CD4-positive, alpha-beta T cell treated with Interleukin-1 beta for 1 hour (primary cell): Measurements from ENCODE around the gene ATP8A2.

ENCODE experiments used
- DNase-seq, 2 donors: peaks; one replicate each; pipeline ENCODE4 v3.0.0-alpha.2; 2020 to 2022

The ATP8A2 gene

DNA sequence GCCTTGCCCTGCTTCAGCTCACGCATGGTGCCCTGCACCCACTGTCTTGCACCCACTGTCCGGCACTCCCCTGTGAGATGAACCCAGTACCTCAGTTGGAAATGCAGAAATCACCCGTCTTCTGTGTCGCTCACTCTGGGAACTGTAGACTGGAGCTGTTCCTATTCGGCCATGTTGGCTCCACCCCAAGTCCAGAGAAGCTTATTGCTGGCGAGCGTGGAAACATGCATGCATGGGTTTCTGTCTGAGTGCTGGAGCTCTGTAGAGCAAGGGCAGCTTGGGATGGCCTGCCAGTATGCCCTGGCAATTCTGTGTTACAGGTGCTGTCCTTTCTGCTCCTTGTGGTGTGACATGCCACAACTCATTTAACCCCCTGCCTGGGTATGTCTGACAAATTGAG is 527.2 kb downstream of the ATP8A2 start:
- no peak for DNase-seq

DNA sequence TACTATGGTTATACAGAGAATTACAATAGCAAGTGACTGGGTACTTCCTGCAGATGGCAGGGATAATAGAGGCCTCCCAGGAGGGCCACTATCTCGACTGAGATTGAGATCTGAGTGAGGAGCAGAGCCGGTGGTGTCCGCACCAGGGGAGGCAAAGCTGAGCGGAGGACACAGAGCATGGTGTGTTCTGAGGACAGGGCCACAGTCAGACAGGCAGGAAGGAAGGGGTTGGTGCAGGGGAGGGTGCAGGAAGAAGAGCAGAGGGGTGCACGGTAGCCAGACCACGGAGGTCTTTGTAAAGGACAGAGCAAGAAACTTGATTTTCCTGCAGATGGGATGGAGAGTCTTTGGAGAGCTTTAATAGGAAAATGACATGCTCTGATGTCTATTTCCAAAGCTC is 527.7 kb downstream of the ATP8A2 start:
- no peak for DNase-seq

DNA sequence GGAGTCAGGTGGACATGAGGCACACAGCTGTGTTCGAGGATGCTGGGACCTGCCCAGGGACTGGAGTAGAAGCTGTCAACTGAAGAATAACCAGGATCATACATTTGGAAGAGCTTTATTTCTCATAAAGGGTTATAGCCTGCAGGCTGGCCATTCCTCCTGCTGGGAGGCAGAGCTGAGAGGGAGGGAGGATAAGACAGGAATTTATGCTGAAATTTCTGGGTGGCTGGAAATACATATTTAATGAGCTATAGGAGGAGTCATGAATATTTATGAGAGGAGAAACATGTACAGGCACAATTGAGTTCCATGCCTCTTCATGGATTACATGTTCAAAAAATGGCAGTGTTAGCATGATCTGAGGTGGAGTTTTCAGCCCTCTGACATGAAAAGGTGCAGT is 528.2 kb downstream of the ATP8A2 start:
- DNase-seq = no peak

DNA sequence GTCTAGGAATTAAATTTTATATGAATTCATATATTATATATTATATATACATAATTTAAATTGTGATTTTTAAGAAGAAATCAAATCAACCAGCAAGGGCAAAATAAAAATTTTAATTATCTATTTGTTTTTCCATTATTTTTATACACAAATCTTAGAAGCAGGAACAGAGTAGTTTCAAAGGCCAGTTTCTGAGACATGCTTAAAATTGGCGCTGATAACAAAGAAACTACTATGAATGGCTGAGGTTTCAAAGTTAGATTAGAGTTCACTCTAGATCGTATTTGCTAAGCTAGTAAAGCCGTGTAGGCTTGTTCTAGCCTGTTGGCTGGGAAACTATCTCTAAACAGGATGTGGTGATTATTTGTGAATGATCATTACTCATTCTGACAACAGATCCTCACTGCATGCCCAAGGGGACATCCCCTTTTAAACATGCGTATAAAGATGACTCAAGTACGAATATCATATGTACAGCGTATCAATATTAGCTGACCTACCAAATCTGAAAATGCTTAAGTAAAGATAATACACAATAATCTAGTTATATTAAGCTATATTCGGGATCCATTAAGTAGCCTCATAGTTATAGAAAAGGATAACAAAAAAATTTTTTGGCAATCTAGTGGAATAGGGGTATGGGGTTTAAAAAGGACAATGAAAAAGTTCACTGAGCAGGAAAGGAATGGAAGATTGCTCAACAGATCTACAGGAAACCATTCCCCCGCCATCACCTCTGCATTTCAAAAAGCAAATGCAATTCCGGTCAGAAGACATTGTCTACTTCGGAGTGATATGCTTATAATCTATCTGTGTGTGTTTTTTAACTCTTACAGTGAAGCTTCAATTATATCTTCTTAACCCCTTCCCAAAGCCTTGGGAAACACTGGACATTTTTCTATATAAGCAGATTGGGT is 529.9 kb downstream of the ATP8A2 start:
- peak; percentile 53 to 82 for DNase-seq

DNA sequence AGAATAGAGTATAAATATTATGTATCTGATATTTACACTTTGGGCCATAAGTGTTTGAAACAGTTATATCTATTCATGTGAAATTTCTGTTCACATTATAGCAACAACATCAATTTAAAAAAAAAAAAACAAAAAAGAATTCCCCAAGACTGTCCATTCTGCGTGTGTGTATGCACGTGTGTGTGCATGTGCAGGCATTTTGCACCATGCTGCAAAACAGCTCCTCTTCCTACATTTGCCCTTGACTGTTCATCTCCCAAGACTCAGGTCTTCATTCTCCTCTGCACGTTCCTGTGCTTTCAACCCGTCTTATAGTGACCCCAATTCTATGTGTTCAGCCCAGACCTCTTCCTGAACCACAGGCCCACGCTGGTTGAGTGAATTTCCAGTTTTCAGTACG is 530.7 kb downstream of the ATP8A2 start:
- no peak for DNase-seq

DNA sequence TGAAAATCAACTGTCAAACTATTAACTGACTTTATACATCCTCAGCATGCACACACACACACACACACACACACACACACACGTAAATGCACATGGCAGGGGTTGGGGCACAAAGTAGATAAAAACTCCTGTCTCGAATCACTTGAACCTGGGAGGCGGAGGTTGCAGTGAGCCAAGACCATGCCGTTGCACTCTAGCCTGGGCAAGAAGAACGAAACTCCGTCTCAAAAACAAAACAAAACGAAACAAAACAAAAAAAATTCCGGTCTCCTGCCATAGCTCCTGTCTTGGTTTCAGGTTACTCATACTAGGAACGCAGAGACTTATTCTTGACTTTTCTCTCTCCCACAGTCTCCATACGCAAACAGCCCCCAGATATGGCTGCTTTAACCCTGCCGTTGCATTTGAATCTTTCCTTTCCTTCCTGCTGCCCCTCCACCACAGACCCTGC is 531.1 kb downstream of the ATP8A2 start:
- peak in 1 of 2 donors; percentile 41 for DNase-seq

GRCh38 chr13:25904830-25905229 is 533.1 kb downstream of the ATP8A2 start:
- DNase-seq = no peak

DNA sequence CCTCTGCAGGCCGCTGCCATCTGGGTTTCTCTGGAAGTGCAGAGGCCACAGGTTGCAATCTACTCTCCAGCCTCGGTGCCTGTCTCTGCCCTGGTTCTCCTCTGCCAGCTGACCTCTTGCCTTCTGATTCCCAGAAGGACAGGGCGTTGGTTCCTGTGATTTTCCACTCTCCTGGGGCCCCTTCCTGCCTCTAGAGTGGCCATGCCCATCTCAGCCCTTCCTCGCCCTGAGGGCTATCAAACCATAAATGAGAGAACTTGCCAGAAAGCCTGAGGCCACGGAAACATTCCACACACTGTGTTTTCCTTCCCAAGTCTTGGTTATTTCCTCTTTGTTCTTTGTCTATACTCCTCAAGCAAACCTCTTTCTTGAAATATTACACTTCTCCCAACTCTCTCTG is 533.8 kb downstream of the ATP8A2 start:
- no peak for DNase-seq

GRCh38 chr13:25906191-25906661 is 534.5 kb downstream of the ATP8A2 start:
- DNase-seq = no peak

GRCh38 chr13:25908366-25908765 is 536.6 kb downstream of the ATP8A2 start:
- DNase-seq = no peak

DNA sequence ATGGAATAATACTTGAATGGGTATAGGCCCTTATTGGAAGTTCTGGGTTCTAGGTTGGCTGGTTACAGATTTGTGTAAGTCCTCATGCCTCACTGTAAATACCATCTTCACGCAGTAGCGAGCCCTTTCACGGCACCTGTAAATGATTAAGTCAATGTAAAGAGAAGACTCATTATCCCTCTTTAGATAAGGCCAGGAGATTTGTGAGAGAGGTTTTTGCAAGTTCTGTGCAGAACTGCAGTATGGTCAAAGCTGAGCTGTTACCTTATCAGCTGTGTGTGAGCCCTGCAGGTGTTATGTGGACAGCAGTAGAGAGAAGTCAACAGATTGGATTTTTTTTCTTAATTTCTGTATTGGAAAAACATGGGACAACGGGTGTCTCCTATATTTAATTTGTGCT is 538.5 kb downstream of the ATP8A2 start:
- DNase-seq = no peak

DNA sequence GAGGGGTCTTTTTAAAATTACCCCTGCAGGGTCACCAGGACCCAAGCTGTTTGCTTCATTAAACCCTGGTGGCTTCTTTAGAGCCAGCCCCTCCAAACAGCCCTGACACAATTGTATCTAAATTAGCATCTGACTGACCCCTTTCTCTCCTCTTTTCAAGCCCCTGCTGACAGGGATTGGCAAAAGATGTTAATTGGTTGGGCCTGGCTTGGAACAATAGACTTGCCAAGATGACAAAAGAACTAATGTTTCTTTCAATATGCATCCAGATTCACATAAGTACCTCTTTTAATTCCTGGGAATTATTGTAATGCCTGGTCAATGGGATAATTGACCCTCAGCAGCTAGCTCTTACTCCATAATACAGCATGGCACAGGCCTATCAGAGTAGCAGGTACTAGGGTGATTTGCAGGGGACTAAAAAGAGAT is 539.2 kb downstream of the ATP8A2 start:
- no peak for DNase-seq

GRCh38 chr13:25912961-25913360 is 541.2 kb downstream of the ATP8A2 start:
- no peak for DNase-seq

DNA sequence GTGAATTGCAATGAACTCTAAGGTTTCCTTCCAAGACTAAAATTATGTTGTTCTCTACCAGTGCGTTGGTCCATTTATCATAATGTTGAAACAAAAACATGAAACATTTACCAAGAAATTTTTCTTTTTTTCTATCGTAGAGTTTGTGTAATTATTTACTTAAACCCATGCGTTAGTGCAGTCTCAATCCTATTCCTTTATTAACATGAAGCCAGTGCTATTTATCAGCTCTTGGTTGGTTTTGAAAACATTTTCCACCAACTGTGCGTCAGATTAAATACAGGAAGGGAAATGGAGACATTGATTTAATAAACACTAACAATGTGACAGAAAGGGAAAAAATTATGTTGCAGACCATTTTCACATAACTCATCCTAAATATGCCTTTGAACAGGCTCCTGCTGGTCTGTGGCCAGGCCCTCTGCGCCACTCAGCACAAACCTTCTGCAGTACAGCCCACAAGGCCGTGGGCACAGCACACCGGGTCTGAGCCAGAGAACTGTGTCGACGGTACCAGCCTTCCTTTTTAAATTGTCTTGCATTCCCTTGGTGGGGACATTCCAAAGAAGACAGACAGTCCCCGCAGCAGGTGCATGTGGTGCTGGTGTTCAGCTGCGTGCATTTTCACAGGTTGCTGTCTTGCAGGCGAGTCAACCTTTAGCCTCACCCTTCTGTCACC is 544.2 kb downstream of the ATP8A2 start:
- no peak for DNase-seq

- DNase-seq = no peak
Measured at GRCh38 chr13:25920277-25920676, 548.5 kb downstream of the ATP8A2 start.

DNA sequence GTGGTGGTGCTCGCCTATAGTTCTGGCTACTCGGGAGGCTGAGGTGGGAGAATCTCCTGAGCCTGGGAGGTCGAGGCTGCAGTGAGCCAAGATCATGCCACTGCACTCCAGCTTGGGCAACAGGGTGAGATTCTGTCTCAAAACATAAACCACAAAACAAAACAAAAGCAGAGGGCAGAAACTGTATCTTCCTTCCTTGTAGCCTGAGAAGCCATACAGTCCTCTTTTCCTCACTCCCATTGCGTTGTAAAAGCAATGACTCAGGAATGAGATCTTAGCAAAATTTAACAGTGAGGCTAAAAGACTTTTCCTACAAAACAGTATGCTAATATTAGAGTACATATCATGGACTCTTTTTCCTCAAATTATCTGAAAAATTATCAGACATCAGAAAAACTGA is 549.2 kb downstream of the ATP8A2 start:
- DNase-seq = no peak

DNA sequence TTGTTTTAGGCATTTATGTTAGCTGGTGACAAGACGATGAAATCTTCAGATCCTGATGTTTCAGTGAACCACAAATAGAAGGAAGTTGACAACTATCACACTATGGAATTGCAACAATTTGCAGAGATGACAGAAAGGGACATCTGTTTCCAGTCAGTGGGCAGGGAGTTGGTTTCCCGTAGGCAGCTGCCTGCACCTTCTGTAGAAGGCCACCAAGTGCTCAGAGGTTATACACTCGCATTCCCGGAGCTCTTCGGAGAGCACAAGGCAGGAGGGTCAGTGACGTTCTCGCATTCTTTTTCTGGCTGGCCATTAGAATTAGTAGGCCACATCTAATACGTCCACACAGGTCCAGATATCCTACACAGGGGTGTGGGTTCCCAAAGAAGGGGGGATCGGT is 550.6 kb downstream of the ATP8A2 start:
- DNase-seq = no peak

DNA sequence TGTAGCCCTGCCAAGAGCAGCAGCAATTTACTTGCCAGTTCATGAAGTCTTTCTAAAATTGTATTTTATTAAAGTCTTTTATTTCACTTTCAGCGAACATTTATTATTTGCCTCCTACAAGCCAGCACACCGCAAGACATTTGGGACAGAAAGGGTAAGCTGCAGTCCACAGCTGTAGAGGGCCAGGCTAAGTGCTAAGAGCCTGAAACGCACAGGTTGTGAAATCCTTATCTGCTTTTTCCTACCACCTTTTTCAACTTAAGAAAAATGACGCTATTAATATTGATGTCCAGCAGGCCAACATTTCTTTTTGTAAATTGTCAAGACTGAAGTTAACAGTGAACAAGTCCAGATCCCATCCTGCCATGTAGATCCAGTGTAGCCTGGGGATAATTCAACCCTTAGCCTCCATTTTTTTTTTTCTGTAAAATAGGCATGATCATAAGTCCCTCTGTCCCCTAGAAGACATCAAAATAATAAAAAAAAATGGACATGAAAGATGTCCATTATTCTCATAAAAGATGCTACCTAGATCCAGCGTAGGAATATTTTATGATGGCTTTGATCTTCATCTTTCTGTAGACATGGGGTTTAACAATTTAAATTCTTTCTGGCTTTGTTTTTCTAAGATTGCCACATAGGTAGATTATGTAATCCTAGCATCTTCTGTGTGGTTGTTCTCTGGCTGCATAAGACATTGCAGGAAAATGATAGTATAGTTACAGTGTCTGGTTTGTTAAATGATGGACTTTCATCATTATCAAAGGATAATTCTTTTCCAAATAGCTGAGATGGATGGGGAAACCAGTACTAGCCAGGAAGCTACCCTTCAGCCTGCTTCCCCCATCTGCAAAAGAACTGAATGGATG is 551.7 kb downstream of the ATP8A2 start:
- no peak for DNase-seq

GRCh38 chr13:25927363-25927762 is 555.6 kb downstream of the ATP8A2 start:
- DNase-seq = no peak

DNA sequence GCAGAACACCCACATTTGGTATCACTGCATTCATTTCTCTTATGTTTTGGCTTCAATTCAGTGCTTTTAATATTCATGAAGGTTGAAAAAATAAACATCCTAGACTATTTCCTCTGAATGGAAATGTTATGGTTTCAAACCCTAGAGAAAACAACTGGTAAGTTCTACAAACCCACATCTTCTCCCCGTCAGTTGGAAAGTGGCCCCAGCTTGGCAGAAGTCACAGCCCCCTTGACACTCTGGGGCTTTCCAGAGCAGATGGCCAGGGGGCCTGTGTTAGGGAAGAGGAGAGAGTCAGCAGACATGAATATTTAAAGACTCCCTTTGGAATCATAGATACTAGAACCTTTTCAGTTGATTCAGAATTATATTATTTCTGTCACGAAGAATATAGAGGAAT is 556.2 kb downstream of the ATP8A2 start:
- DNase-seq = no peak

DNA sequence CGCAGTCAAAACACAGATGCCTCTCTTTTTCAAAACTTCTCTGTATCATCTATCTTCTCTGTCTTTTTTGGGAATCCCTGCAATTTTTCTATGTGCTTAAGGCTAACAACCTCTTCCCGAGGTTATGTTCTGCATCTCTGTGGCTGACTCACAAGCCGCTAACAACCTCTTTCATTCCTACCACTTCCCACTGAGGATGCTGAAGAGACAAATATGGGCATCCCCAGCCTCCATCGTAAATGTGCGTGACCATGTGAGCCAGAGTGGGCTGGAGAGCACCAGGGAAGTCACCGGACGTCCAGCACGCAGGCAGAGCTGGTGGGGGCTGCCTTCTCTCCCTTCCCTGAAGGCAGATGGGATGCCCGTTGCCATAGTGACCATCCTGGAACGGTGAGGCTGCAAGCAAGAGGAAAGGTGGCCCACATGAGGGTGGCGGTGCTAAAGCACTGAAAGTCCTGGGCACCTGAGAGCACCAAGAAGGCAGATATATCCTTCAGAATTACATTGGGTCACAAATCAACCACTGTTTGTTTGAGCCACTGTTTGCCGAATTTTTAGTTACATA is 557.2 kb downstream of the ATP8A2 start:
- no peak for DNase-seq

- no peak for DNase-seq
Measured at GRCh38 chr13:25929816-25930215, 558.0 kb downstream of the ATP8A2 start.

GRCh38 chr13:25930653-25931052 is 558.9 kb downstream of the ATP8A2 start:
- DNase-seq = no peak
